GM12874 (cell line): ENCODE results near the gene NANS.
A peak's percentile ranks its signal among the peaks of the same experiment; 100 is the strongest.

Source experiments
- CTCF ChIP-seq: IDR thresholded peaks from 2 replicates; pipeline ENCODE4 v1.5.1; 2011; ENCODE audit warnings: low read depth, mild to moderate bottlenecking, control low read depth, low read length, moderate library complexity; ENCODE audit not compliant: insufficient read depth

NANS gene

DNA sequence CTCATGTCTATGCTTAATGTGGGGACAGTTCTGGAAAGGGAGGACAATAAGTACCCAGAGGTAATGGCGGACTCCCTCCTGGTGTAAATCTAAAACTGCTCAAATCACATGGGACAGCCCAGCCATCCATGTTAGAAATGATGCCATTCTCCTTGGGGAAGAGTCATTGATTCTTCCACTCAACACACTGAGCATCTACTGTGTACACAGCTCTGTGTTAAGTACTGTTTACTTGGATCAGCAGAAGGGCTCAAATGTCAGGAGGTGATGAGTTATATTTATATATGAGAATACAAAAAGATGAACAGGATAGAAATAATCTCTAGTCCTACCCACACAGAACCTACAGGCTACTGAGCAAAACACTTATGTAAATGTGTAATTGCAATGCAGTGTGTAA is 31.8 kb upstream of the NANS start:
- TF ChIP-seq CTCF = no peak

DNA sequence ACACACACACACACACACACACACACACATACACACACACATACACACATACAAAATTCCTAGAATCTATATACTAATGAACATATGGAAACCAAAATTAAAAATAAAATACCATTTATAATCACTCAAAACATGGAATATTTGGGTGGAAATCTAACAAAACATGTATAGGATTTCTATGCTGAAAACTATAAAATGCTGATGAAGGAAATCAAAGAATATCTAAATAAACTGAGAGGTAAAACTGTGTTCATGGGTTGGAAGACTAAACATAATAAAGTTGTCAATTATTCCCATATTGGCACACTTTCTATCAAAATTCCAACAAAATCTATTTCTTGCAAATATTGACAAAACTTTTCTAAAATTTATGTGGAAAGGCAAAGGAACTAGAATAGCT is 25.4 kb upstream of the NANS start:
- TF ChIP-seq CTCF = no peak

GRCh38 chr9:98031935-98032334 is 24.6 kb upstream of the NANS start:
- no peak for TF ChIP-seq CTCF

GRCh38 chr9:98034593-98035546 is 21.7 kb upstream of the NANS start:
- peak; percentile 79 for TF ChIP-seq CTCF

GRCh38 chr9:98037357-98037756 is 19.2 kb upstream of the NANS start:
- TF ChIP-seq CTCF = no peak

- peak; percentile 19; the same call in 1 of the 2 replicates for TF ChIP-seq CTCF
Measured at GRCh38 chr9:98038958-98039357, 17.6 kb upstream of the NANS start.

GRCh38 chr9:98039607-98040017 is 16.9 kb upstream of the NANS start:
- no peak for TF ChIP-seq CTCF
